HG02763 (cell line): ENCODE data around the gene TMCC2.

Experiments
- ATAC-seq: cut with Tn5 transposase; IDR thresholded peaks from one replicate; pipeline ENCODE4 v1.9.1; 2021; ENCODE audit warnings: mild to moderate bottlenecking, moderate library complexity; ENCODE audit not compliant: unreplicated experiment

The TMCC2 gene

GRCh38 chr1:205298191-205298994 is 70.6 kb downstream of the TMCC2 start:
- ATAC-seq = no peak

GRCh38 chr1:205300149-205300548 is 72.4 kb downstream of the TMCC2 start:
- ATAC-seq = no peak

GRCh38 chr1:205301205-205301821 is 73.6 kb downstream of the TMCC2 start:
- no peak for ATAC-seq

- ATAC-seq = no peak
Measured at GRCh38 chr1:205301842-205302588, 74.3 kb downstream of the TMCC2 start.

GRCh38 chr1:205303247-205303888 is 75.6 kb downstream of the TMCC2 start:
- no peak for ATAC-seq

- ATAC-seq = no peak
Measured at GRCh38 chr1:205304046-205304694, 76.4 kb downstream of the TMCC2 start.

- ATAC-seq = no peak
Measured at GRCh38 chr1:205304695-205305070, 76.9 kb downstream of the TMCC2 start.

GRCh38 chr1:205306929-205307566 is 79.3 kb downstream of the TMCC2 start:
- no peak for ATAC-seq

GRCh38 chr1:205309741-205310140 is 82.0 kb downstream of the TMCC2 start:
- no peak for ATAC-seq

- no peak for ATAC-seq
Measured at GRCh38 chr1:205310976-205311704, 83.4 kb downstream of the TMCC2 start.

- ATAC-seq = no peak
Measured at GRCh38 chr1:205312866-205313562, 85.3 kb downstream of the TMCC2 start.

- peak; percentile 55 for ATAC-seq
Measured at GRCh38 chr1:205313563-205314308, 86.0 kb downstream of the TMCC2 start.

- no peak for ATAC-seq
Measured at GRCh38 chr1:205315008-205315618, 87.4 kb downstream of the TMCC2 start.

- ATAC-seq = no peak
Measured at GRCh38 chr1:205316161-205316566, 88.4 kb downstream of the TMCC2 start.

GRCh38 chr1:205317311-205317917 is 89.7 kb downstream of the TMCC2 start:
- no peak for ATAC-seq

- ATAC-seq = no peak
Measured at GRCh38 chr1:205318231-205318991, 90.7 kb downstream of the TMCC2 start.
